Glutamatergic neuron (in vitro differentiated cells): ENCODE measurements around the gene AGAP1. TPM values are rescaled to one million over a fixed set of nuclear protein-coding genes. Genes with fewer than 3 reads are reported as not detected.

Experiments used
- DNase-seq: peaks from one replicate; pipeline ENCODE4 v3.0.0; 2022
- H3K27ac Mint-ChIP-seq: one replicate; pipeline ENCODE4 v1.8.0; 2020; ENCODE audit warnings: mild to moderate bottlenecking, mixed read lengths, inconsistent platforms; ENCODE audit not compliant: unreplicated experiment
- H3K27me3 Mint-ChIP-seq: one replicate; pipeline ENCODE4 v1.8.0; 2020; ENCODE audit warnings: mild to moderate bottlenecking, moderate library complexity, mixed read lengths, inconsistent platforms; ENCODE audit not compliant: unreplicated experiment
- H3K36me3 Mint-ChIP-seq: one replicate; pipeline ENCODE4 v1.8.0; 2020; ENCODE audit warnings: mild to moderate bottlenecking, mixed read lengths, inconsistent platforms; ENCODE audit not compliant: unreplicated experiment
- H3K4me1 Mint-ChIP-seq: one replicate; pipeline ENCODE4 v1.8.0; 2020; ENCODE audit warnings: mild to moderate bottlenecking, low read depth, mixed read lengths, inconsistent platforms; ENCODE audit not compliant: unreplicated experiment
- H3K4me3 Mint-ChIP-seq: one replicate; pipeline ENCODE4 v1.8.0; 2020; ENCODE audit warnings: mild to moderate bottlenecking, mixed read lengths, inconsistent platforms; ENCODE audit not compliant: unreplicated experiment
- H3K9me3 Mint-ChIP-seq: one replicate; pipeline ENCODE4 v1.8.0; 2020; ENCODE audit warnings: mild to moderate bottlenecking, moderate library complexity, mixed read lengths, inconsistent platforms; ENCODE audit not compliant: unreplicated experiment
- total RNA-seq: library from RNA; stranded (reverse); fragmentation: NEBNext Ultra II Directional; extraction: Animal tissue kit (Norgen Biotek cat#: 25700); gene quantifications from one replicate; pipeline ENCODE4 v1.2.1, GENCODE V29; 2021; ENCODE audit not compliant: unreplicated experiment
- TF ChIP-seq, protein P1 (sequence below): fragments of 200-600 bp; sonication (generic); IDR thresholded peaks from one replicate; pipeline ENCODE4 v1.5.0; 2021; ENCODE audit not compliant: partially characterized antibody, unreplicated experiment

The AGAP1 gene
- total RNA-seq, 1 donor from 2014 or later, result 153 TPM

DNA sequence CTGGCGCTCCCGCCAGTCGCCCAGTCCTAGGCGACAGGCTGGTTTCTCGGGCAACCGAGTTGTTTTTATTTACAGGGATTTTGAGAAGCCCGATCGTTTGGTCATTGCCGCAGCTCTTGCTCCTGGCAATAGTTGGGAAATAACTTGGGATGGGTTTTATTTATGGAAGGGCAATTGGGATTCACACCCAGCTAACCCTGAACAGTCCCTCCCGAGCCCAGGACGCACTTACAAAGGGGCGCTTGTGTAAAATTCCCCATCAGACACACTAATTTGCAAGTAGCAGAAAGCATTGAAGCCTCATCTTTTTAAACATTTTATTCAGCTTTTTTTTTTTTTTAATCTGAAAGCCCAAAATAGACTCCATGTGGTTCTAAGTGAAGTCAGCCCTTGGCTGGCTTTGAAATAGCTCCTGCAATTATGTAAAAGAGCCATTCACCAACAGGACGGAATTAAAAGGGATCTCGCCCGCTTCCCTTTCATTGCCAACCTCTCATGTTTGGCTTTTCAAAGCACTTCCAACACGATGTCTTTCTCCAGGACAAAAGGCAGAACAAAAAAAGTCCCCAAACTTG lies 677.9 kb downstream of the AGAP1 start:
- TF ChIP-seq, protein P1, sequence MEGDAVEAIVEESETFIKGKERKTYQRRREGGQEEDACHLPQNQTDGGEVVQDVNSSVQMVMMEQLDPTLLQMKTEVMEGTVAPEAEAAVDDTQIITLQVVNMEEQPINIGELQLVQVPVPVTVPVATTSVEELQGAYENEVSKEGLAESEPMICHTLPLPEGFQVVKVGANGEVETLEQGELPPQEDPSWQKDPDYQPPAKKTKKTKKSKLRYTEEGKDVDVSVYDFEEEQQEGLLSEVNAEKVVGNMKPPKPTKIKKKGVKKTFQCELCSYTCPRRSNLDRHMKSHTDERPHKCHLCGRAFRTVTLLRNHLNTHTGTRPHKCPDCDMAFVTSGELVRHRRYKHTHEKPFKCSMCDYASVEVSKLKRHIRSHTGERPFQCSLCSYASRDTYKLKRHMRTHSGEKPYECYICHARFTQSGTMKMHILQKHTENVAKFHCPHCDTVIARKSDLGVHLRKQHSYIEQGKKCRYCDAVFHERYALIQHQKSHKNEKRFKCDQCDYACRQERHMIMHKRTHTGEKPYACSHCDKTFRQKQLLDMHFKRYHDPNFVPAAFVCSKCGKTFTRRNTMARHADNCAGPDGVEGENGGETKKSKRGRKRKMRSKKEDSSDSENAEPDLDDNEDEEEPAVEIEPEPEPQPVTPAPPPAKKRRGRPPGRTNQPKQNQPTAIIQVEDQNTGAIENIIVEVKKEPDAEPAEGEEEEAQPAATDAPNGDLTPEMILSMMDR, result no peak
- Mint-ChIP-seq H3K4me1 (peaks cover 28% of the 10 kb centered on the region), H3K27me3 (peaks cover 32% of the 10 kb centered on the region), H3K4me3 (peak overlapping the region; percentile 14), H3K9me3 (peaks cover 10% of the 10 kb centered on the region), H3K27ac (no peak overlapping the region), H3K36me3 (no peaks in the 10 kb centered on the region)
- no peak for DNase-seq

DNA sequence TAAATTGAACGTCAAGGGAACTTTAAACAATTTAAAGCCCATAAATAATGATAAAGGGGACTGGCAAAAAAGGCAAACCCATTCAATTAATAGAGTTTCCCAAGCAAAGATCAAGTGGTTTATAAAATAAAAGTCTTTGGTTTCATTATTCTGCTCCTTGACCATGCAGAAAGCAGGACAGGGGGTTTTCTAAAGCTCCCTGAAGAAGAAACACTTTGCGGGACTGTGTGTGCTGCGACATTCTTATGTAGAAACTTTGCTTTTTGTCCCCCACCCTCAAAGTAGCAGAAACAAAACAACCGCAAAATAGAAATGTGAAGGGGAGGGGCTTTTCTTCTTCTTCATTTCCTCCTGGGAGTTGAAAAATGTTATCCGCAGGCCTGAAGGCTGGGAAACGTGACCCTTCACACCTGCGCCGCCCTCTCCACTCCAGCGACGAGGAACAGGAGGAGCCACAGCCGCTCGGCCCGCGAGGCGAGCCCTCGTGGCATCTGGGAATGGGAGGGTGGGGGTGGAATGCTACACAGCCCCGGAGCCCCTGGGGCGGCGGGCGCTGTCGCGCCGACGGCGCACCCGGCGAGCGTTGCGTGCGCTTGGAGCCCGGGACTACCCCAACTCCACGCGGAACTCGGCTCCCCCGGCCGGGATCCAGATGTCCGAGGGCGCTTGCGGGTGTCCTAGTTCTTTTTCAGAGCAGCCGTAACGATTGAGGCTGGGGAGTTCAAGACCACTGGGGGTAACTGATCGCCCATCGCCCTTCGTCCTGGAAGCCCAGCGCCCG lies 678.6 kb downstream of the AGAP1 start:
- Mint-ChIP-seq H3K9me3 (peaks cover 10% of the 10 kb centered on the region), H3K27ac (no peak overlapping the region), H3K36me3 (no peaks in the 10 kb centered on the region), H3K27me3 (peaks cover 31% of the 10 kb centered on the region), H3K4me1 (peaks cover 26% of the 10 kb centered on the region), H3K4me3 (peak overlapping the region; percentile 14)
- no peak for DNase-seq
- TF ChIP-seq, protein P1, result no peak

- H3K36me3 Mint-ChIP-seq, result no peaks in the 10 kb centered on the region
- no peak for DNase-seq
- peaks cover 26% of the 10 kb centered on the region for H3K4me1 Mint-ChIP-seq
- no peak overlapping the region for H3K4me3 Mint-ChIP-seq
- H3K27me3 Mint-ChIP-seq, result peaks cover 31% of the 10 kb centered on the region
- no peak overlapping the region for H3K27ac Mint-ChIP-seq
- TF ChIP-seq, protein P1, result no peak
- H3K9me3 Mint-ChIP-seq, result peaks cover 10% of the 10 kb centered on the region
These were observed 679.3 kb downstream of the AGAP1 start for GRCh38 chr2:236173036-236173728.

DNA sequence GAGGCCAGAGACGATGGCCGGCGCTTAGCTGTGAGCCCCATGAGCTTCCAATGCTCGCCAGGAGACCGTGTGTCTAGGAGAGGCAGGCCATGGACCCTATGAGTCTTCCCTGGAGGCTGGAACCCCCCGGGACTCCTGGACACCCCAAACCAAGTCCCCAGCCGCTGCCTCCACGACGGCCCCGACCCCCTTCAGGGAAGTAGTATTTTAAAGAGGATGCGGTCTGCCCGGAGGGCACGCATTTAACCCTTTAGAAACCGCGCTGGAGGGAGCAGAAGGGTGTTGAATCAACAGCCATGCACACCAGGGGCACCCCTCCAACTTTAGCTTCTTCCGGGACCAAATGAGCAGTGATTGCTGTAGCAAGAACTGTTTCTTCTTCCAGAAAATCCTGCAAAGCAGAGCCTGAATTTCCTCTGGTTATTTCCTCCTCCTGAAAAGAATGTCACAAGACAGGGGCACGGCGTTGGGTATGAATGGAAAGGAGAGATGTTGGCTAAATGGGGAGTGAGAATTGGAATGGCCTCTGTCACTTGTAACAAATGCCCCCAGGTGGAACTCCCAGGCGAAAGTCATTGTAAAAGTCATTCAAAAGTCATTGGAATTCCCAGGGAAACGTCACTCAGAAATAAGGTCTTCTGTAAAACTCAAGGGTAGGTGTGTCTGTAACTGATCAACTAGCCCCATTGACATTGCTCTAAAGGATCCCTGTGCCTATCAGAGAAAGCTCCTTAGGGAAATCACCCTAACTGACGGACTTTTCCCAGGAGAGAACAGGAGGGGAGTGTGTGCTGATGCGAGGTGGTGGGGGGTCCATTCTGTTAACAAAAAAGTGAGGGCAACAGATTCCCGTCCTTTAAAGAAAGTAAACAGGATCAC lies 680.1 kb downstream of the AGAP1 start:
- Mint-ChIP-seq H3K4me3 (peak overlapping the region; percentile 39), H3K4me1 (peaks cover 29% of the 10 kb centered on the region), H3K9me3 (peaks cover 9% of the 10 kb centered on the region), H3K36me3 (no peaks in the 10 kb centered on the region), H3K27ac (no peak overlapping the region), H3K27me3 (peaks cover 31% of the 10 kb centered on the region)
- TF ChIP-seq, protein P1, result no peak
- DNase-seq, result no peak
